ENCODE measurements around the gene ZNF684.
A peak's percentile ranks its signal among the peaks of the same experiment; 100 is the strongest.
"Not testable (repeated sequence)": the region's sequence is repeated elsewhere in the genome, so short reads cannot be mapped to it uniquely, and the experiment has no call there.

ZNF684 gene

GRCh38 chr1:40531381-40532061 is at the start of gene ZNF684:
Gene ZNF684, plus strand, starts transcription at chr1:40531637. Its CDS starts 1,530 bp downstream, at chr1:40533167.
- peak; percentile 94 for DNase-seq (ENCODE audit: low read depth, low spot score)

GRCh38 chr1:40495315-40495903 is 36.0 kb upstream of the ZNF684 start:
- no peak for DNase-seq (ENCODE audit: low read depth, low spot score)

- DNase-seq (ENCODE audit: low read depth, low spot score): not testable (repeated sequence)
Measured at GRCh38 chr1:40502651-40503050, 28.8 kb upstream of the ZNF684 start.

GRCh38 chr1:40507973-40508372 is 23.5 kb upstream of the ZNF684 start:
- DNase-seq (ENCODE audit: low read depth, low spot score): no peak

- no peak for DNase-seq (ENCODE audit: low read depth, low spot score)
Measured at GRCh38 chr1:40508375-40509341, 22.8 kb upstream of the ZNF684 start, which contains the start of gene EXO5. Gene EXO5, plus strand, starts transcription at chr1:40508767. Its CDS starts 5,778 bp downstream, at chr1:40514545.

- no peak for DNase-seq (ENCODE audit: low read depth, low spot score)
Measured at GRCh38 chr1:40519517-40519916, 11.9 kb upstream of the ZNF684 start.

- no peak for DNase-seq (ENCODE audit: low read depth, low spot score)
Measured at GRCh38 chr1:40530735-40531380, 579 bp upstream of the ZNF684 start.

GRCh38 chr1:40532062-40532389 is 589 bp downstream of the ZNF684 start:
- DNase-seq (ENCODE audit: low read depth, low spot score): no peak

GRCh38 chr1:40532844-40533424 is 1.5 kb downstream of the ZNF684 start:
- no peak for DNase-seq (ENCODE audit: low read depth, low spot score)

- DNase-seq (ENCODE audit: low read depth, low spot score): no peak
Measured at GRCh38 chr1:40534589-40534988, 3.2 kb downstream of the ZNF684 start.

- no peak for DNase-seq (ENCODE audit: low read depth, low spot score)
Measured at GRCh38 chr1:40535732-40536131, 4.3 kb downstream of the ZNF684 start.

GRCh38 chr1:40539338-40539737 is 7.9 kb downstream of the ZNF684 start:
- DNase-seq (ENCODE audit: low read depth, low spot score): no peak

GRCh38 chr1:40546957-40547356 is 15.5 kb downstream of the ZNF684 start:
- no peak for DNase-seq (ENCODE audit: low read depth, low spot score)

- no peak for DNase-seq (ENCODE audit: low read depth, low spot score)
Measured at GRCh38 chr1:40553017-40553416, 21.6 kb downstream of the ZNF684 start.

- DNase-seq (ENCODE audit: low read depth, low spot score): not testable (repeated sequence)
Measured at GRCh38 chr1:40554807-40555206, 23.4 kb downstream of the ZNF684 start.

- DNase-seq (ENCODE audit: low read depth, low spot score): no peak
Measured at GRCh38 chr1:40556121-40556520, 24.7 kb downstream of the ZNF684 start.

GRCh38 chr1:40558241-40558640 is 26.8 kb downstream of the ZNF684 start:
- not testable (repeated sequence) for DNase-seq (ENCODE audit: low read depth, low spot score)

GRCh38 chr1:40562185-40562584 is 30.7 kb downstream of the ZNF684 start:
- no peak for DNase-seq (ENCODE audit: low read depth, low spot score)

- DNase-seq (ENCODE audit: low read depth, low spot score): no peak
Measured at GRCh38 chr1:40563266-40563665, 31.8 kb downstream of the ZNF684 start.

GRCh38 chr1:40564506-40564905 is 33.1 kb downstream of the ZNF684 start:
- no peak for DNase-seq (ENCODE audit: low read depth, low spot score)

- no peak for DNase-seq (ENCODE audit: low read depth, low spot score)
Measured at GRCh38 chr1:40564913-40565312, 33.5 kb downstream of the ZNF684 start.
